PC-3 (cell line): ENCODE data around the gene RSBN1L.

Experiments
- EZH2 ChIP-seq: fragments of 300-600 bp; sonication (generic); IDR thresholded peaks from one replicate; pipeline ENCODE4 v1.6.1; 2017; ENCODE audit warnings: antibody characterized with exemption, mild to moderate bottlenecking, low read length; ENCODE audit not compliant: unreplicated experiment
- EZH2phosphoT487 ChIP-seq: fragments of 300-600 bp; sonication (generic); IDR thresholded peaks from 2 replicates; pipeline ENCODE4 v1.6.1; 2018; ENCODE audit warnings: mild to moderate bottlenecking, antibody characterized with exemption, low read length, borderline replicate concordance

GRCh38 chr7:77822269-77822668, 126.0 kb downstream of the RSBN1L start:
- TF ChIP-seq EZH2 (no peak), EZH2phosphoT487 (no peak)
